GM12872 (cell line): Measurements from ENCODE around the gene ERVFRD-1.

ENCODE experiments used
- TF ChIP-seq, protein P1 (sequence below): IDR thresholded peaks from 3 replicates; pipeline ENCODE4 v1.5.1; 2011; ENCODE audit warnings: low read depth, mild to moderate bottlenecking, low read length, moderate library complexity; ENCODE audit not compliant: insufficient read depth

Gene ERVFRD-1

DNA sequence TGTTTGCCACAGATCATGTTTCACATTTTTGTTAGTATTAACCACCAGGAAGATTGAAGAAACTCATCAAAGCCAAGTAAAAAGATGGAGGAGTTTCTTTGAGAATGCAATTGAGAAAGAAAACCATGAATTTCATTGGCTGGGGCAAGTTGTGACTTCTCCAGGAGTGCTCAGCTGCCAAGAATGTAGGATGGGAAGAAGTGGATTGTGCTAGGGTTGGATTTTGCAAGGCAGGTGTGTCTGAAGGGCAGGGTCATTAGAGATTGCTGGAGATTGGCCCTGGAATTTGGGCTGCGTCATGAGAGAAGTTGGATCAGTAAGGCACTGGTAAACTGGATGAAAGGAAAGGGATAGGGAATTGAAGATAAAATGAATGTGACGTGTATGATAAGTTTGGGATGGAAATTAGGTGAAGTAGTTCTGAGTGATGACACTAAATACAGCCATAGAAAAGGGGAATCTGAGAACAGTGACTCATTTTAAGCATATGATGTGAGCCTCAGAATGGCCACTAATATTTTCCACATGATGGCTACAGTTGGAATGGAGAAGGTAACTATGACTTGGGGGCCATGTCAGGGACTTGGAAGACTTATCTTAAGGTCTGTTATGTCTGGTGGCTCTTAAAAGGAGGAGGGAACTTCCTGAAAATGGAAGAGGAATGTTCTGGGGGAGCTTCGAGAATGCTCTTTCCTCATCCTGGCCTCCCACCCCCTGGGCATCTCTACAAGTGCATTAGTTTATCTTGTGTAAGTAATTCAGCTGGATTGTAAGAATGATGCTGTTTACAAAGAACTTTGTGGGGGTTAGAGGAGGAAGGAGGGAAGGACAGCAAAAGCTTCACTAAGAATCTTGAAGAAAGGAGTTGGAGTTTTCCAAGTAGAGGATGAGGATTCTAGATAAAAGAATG is 27.8 kb upstream of the ERVFRD-1 start:
- TF ChIP-seq, protein P1, sequence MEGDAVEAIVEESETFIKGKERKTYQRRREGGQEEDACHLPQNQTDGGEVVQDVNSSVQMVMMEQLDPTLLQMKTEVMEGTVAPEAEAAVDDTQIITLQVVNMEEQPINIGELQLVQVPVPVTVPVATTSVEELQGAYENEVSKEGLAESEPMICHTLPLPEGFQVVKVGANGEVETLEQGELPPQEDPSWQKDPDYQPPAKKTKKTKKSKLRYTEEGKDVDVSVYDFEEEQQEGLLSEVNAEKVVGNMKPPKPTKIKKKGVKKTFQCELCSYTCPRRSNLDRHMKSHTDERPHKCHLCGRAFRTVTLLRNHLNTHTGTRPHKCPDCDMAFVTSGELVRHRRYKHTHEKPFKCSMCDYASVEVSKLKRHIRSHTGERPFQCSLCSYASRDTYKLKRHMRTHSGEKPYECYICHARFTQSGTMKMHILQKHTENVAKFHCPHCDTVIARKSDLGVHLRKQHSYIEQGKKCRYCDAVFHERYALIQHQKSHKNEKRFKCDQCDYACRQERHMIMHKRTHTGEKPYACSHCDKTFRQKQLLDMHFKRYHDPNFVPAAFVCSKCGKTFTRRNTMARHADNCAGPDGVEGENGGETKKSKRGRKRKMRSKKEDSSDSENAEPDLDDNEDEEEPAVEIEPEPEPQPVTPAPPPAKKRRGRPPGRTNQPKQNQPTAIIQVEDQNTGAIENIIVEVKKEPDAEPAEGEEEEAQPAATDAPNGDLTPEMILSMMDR, result no peak

DNA sequence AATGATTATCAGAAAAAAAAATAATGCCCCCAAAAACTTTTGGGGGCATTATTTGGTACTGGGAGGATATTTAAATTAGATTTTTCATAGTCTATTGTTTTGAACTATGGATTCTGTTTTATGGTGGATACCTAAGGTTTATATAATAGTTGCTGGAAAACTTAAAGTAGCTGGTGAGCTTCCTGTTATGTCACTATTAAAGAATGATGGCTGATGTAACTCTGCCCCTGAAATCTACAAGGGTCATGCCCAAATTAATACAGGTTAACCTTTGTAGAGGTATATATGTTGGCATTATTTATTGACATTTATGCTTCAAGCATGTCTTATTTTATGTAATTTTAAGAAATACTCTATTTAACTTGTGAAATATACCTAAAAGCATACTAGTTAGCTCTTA is 25.3 kb upstream of the ERVFRD-1 start:
- TF ChIP-seq, protein P1, result no peak

DNA sequence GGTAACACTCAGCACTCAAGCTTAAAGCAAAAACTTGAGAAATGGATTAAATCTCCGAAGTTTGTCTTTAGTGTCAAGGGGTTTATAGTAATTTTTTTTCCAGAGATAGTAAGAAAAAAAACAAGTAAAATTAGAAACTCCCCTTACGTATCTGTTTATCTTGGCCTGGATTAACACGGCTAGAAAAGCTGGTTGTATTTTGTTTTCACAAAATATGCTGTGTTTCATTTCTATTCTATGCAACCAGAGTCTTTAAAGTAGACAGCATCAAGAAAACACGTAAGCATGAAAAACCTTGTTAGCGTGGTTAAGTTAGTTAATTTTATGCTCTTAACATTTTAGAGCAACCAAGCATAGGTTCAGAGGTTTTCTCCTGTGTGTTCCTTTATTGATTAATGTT is 21.8 kb upstream of the ERVFRD-1 start:
- TF ChIP-seq, protein P1, result no peak

DNA sequence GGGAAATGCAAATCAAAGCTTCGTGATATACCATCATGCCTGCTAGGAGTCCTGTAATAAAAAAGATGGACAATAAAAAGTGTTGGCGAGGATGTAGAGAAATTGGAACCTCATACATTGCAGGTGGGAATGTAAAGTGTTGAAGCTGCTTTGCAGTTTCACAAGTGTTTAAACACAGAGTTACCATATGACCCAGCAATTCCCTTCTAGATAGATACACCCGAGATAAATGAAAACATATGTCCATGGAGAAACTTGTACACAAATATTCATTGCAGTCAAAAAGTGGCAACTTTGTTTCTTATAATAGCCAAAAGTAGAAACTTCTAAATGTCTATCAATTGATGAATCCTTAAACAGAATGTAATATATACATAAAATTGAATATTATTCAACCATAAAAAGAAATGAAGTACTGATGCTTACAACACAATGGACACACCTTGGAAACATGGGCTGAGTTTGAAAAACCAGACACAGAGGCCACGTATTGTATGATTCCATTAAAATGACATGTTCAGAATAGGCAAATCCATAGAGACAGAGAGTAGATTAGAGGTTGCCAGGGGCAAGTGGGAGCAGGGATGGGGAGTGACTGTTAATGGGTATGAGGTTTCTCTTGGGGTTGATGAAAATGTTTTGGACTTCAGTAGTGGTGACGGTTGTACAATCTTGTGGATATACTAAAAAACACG is 20.8 kb upstream of the ERVFRD-1 start:
- TF ChIP-seq, protein P1, result no peak

DNA sequence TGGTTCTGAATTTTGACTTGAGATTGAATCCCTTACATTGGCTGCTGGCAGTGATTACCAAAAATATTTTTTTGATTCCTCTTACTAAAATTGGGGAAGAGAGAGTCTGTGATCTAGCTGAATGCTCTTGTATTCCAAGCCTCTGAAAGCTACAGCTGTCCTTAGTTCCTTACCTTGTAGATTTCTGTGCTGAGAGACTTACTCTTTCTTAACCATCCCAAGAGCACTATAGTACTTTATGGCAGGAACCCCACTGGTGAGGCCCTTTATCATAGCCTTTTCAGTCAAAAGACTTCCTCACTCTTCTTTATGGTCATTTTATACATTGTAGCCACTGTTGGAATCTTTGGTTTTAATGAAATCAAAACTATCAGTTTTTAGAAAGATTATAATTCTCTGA is 19.1 kb upstream of the ERVFRD-1 start:
- TF ChIP-seq, protein P1, result no peak

DNA sequence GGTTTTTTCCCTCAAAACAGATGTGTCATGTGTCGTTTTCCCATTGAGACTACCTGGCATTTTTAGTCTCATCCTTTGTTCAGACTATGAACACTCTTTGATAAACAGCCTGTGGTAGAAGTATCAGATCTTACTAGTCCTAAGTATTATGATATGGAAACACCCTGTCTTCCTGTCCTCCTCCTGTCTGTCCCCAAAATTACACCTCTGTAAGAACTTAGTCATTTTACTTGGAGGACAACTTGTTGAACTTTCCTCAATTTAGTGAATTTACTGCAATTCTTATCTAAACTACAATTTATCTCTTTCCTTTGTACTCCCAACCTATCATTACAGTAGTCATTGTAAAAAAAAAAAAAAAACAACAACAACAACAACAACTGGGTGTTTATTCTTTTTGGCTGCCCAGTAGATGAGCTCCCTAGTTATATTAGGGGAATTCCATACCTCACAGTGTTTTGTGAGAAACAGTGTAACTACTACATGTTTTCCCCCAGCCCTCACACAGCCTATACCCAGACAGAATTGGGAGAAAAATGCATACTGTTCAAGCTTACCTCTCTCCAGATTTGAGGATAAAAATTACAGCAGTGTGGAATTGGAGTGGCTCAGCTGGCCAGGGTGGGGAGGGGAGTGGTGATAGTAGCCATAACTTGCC is 18.5 kb upstream of the ERVFRD-1 start:
- TF ChIP-seq, protein P1, result no peak

DNA sequence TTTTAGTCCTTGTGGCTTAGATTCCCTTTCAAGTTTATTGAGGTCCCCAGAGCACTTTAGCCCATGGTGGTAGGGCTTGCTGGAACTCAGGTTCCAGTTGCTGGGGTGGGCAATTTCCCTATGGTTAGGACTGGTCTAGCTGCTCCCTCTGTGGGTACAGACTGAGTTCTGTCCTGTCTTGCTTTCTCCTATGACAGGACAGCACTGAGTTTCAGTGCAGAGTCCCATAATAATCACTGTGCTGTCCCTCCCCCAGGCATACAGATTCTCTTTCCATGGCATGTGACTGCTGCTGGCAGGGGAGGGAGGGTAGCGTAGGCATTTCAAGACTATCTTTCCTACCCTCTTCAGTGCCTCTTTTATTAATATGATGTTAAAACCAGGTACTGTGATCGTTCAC is 17.1 kb upstream of the ERVFRD-1 start:
- TF ChIP-seq, protein P1, result no peak
